ENCODE measurements around the gene CD99.

DNA sequence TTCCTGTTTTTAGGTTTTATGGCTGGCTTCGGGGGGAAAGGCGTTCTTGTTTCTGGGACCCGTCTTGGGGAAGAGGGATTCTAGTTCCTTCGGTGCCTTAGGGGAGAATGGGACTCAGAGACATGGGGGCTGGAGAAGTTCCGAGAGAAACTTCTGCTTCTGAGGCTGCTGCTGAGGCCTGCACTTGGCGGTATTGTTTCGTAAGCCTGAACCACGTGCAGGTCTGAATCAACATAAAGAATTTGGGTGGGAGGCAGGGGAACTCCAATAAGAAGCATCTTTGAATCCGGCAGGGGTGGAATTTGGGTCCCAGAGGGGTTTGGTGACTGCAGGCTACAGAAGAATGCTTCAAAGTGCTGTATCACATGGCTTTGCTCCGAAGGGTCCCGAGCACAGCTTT is 75.8 kb downstream of the CD99 start:
- TF ChIP-seq, protein P1, sequence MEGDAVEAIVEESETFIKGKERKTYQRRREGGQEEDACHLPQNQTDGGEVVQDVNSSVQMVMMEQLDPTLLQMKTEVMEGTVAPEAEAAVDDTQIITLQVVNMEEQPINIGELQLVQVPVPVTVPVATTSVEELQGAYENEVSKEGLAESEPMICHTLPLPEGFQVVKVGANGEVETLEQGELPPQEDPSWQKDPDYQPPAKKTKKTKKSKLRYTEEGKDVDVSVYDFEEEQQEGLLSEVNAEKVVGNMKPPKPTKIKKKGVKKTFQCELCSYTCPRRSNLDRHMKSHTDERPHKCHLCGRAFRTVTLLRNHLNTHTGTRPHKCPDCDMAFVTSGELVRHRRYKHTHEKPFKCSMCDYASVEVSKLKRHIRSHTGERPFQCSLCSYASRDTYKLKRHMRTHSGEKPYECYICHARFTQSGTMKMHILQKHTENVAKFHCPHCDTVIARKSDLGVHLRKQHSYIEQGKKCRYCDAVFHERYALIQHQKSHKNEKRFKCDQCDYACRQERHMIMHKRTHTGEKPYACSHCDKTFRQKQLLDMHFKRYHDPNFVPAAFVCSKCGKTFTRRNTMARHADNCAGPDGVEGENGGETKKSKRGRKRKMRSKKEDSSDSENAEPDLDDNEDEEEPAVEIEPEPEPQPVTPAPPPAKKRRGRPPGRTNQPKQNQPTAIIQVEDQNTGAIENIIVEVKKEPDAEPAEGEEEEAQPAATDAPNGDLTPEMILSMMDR (IDR thresholded peaks at IDR 0.05; ENCODE audit: borderline replicate concordance, extremely low read depth, low read length, poor library complexity, severe bottlenecking), result no peak
- no peak for TF ChIP-seq EZH2 (IDR thresholded peaks at IDR 0.05; ENCODE audit: borderline replicate concordance, low read depth, low read length, severe bottlenecking)
